Mesothelial cell of epicardium (in vitro differentiated cells): ENCODE data around the gene ITIH1. TPM values are rescaled to one million over a fixed set of nuclear protein-coding genes. Genes with fewer than 3 reads are reported as not detected.

ENCODE experiments used
- DNase-seq, 2 experiments: peaks; one replicate each; pipeline ENCODE4 v3.0.0; 2021; ENCODE audit warnings: low spot score in 2 of 2; ENCODE audit not compliant: unreplicated experiment in 2 of 2
- H3K27ac Mint-ChIP-seq: 2 replicates; pipeline ENCODE4 v1.8.0; 2021; ENCODE audit warnings: mixed read lengths
- H3K27me3 Mint-ChIP-seq: 2 replicates; pipeline ENCODE4 v1.8.0; 2021; ENCODE audit warnings: low read depth, mixed read lengths
- H3K36me3 Mint-ChIP-seq: 2 replicates; pipeline ENCODE4 v1.8.0; 2021; ENCODE audit warnings: mixed read lengths
- H3K4me1 Mint-ChIP-seq: 2 replicates; pipeline ENCODE4 v1.8.0; 2021; ENCODE audit warnings: mixed read lengths
- H3K4me3 Mint-ChIP-seq: 2 replicates; pipeline ENCODE4 v1.8.0; 2021; ENCODE audit warnings: mild to moderate bottlenecking, moderate library complexity, mixed read lengths
- H3K9me3 Mint-ChIP-seq: 2 replicates; pipeline ENCODE4 v1.8.0; 2021; ENCODE audit warnings: mixed read lengths
- total RNA-seq: library from RNA; stranded (reverse); gene quantifications from 3 replicates; pipeline ENCODE4 v1.2.1, GENCODE V29; 2021
- TF ChIP-seq, protein P1 (sequence below): fragments of 200-600 bp; sonication (generic); IDR thresholded peaks from one replicate; pipeline ENCODE4 v1.5.0; 2021; ENCODE audit warnings: antibody characterized with exemption; ENCODE audit not compliant: unreplicated experiment

The ITIH1 gene
- total RNA-seq, 1 donor from 2014 or later: not detected

DNA sequence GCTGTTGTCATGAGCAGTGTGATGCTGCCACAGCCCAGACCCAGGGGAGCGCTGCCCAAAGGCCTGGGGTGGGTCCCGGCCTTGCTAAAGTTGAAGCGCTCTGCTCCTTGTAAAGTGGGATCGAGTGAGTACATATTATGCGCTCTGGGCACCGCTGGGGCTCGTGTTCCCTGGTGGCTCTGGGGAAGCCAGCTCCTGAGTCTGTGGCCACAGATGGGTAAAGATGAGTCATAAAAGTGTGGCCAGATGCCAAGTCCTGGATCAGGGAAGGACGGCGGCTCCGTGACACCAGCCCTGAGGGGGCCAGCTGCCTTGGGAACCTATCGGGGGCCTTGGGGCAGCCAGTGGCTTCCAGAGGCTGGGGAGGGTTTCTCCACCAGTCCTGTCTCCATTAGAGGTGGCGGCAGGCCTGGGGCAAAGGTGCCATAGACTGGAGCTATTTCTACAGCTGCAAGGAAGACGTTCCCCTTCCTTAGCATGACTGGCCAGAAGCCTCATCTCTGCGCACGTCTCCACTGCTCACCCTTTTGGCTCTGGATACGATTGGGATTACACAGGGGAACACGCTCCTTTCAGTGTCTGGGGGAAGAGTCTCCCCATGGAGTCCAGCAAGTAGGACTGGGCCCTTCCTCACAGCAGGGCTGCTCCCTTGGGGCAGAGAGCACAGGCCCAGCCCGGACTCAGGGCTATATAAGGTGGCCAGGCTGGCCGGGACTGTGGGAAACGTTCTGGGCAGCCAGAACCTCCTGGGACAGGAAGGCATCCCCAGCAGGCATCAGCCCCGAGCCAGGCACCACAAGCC lies 54.3 kb downstream of the ITIH1 start:
- no peak for DNase-seq
- no peaks in the 10 kb centered on the region for H3K27me3 Mint-ChIP-seq
- H3K36me3 Mint-ChIP-seq: no peaks in the 10 kb centered on the region
- H3K4me1 Mint-ChIP-seq: peaks cover 2% of the 10 kb centered on the region
- H3K4me3 Mint-ChIP-seq: no peak overlapping the region
- no peak overlapping the region for H3K27ac Mint-ChIP-seq
- H3K9me3 Mint-ChIP-seq: no peaks in the 10 kb centered on the region
- TF ChIP-seq, protein P1, sequence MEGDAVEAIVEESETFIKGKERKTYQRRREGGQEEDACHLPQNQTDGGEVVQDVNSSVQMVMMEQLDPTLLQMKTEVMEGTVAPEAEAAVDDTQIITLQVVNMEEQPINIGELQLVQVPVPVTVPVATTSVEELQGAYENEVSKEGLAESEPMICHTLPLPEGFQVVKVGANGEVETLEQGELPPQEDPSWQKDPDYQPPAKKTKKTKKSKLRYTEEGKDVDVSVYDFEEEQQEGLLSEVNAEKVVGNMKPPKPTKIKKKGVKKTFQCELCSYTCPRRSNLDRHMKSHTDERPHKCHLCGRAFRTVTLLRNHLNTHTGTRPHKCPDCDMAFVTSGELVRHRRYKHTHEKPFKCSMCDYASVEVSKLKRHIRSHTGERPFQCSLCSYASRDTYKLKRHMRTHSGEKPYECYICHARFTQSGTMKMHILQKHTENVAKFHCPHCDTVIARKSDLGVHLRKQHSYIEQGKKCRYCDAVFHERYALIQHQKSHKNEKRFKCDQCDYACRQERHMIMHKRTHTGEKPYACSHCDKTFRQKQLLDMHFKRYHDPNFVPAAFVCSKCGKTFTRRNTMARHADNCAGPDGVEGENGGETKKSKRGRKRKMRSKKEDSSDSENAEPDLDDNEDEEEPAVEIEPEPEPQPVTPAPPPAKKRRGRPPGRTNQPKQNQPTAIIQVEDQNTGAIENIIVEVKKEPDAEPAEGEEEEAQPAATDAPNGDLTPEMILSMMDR: no peak

DNA sequence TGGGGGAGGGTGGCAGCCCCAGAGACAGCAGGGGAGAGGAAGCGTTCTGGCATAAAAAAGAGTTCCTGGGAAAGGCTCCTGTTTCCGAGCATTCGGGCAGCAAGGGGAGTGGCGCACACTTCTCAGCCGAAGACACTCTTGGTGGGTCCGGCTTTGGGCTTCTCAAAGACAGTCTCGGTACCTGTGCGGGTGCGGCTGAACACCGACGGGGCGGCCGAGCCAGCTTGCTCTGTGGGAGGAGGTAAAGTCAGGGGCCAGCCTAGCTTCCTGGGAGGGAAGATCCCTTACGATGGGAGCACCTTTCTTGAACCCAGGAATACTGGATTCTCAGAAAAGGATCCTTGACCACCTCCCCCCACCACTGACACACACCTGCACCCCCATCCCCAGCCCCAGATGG lies 55.8 kb downstream of the ITIH1 start:
- Mint-ChIP-seq H3K4me1 (peaks cover 2% of the 10 kb centered on the region), H3K27me3 (no peaks in the 10 kb centered on the region)

DNA sequence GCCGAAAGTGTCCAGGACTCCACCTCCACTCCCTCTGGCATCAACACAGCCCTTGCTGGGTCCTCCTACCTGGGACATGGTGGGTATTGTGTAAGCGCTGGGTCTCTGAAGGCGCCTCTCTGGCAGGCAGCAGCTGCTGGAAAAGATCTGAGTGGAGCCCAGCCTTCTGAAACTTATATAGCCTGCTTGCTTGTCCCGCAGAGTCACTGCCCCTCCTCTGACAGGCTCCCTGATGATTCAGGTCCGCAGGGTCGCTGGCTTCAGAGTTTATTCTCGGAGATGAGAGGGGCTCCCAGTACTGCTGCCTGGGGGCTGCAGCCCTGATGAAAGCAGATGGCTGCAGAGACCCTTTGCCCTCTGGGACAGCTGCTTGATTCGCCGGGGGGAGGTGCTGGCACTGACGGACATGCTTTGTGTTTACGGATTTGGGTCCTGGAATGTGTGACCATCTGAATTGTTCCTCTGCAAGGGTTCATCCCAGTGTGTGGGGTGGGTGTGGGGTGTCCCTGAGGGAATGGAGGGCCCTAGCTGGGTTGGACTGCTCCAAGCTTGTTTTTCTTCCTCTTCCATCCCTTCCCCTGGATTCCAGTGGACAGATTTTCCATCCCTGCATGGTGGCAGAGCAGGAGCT lies 57.6 kb downstream of the ITIH1 start, which contains the start of gene MUSTN1:
TSS of gene MUSTN1 (minus strand) at position 149 of the 631 bp plus-strand sequence. CDS start at position 78, 71 bp downstream.
- peaks cover under 1% of the 10 kb centered on the region for H3K36me3 Mint-ChIP-seq
- H3K4me1 Mint-ChIP-seq: peaks cover 2% of the 10 kb centered on the region
- no peaks in the 10 kb centered on the region for H3K27me3 Mint-ChIP-seq
- no peak within 1 kb of the TSS for H3K4me3 Mint-ChIP-seq
- H3K27ac Mint-ChIP-seq: no peak within 1 kb of the TSS
- no peak for DNase-seq
- H3K9me3 Mint-ChIP-seq: no peaks in the 10 kb centered on the region
- TF ChIP-seq, protein P1: no peak

More for the DNA sequence above, 55.8 kb downstream of the ITIH1 start:
- TF ChIP-seq, protein P1: no peak
- no peak overlapping the region for H3K27ac Mint-ChIP-seq
- no peak overlapping the region for H3K4me3 Mint-ChIP-seq
- DNase-seq: no peak
- no peaks in the 10 kb centered on the region for H3K36me3 Mint-ChIP-seq
- no peaks in the 10 kb centered on the region for H3K9me3 Mint-ChIP-seq

DNA sequence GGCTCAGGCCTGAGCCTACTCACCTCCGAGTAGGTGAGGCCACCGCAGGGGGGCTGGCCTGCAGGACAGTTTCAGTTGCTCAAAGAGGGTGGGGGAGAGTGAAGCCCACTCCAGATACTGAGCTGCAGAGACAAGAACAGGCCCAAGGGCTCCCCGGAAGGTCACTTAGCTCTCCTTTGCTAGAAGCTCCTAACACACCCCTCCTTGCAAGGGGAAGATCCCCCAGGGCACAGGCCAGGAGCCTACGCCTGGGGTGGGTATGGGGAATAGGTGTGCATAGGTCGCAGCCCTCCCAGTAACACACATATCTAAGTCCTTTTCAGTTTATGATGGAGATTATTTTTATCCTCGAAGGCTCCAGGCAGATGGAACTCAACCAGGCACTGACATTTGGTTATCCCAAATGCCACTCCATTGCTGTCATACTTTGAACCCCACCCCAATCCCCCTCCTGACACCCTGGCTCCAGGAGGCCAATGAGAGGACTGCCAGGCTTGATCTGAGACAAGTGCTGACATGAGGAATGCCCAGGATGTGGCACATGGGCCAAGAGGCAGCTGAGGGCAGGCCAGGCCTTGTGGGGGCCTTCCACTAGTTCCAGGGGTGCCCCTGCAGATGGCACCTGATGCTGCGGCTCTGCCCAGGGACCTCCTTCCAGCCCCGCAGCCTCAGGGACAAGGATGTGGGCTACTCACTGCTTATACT lies 58.5 kb downstream of the ITIH1 start:
- DNase-seq: no peak
- Mint-ChIP-seq H3K36me3 (peaks cover 5% of the 10 kb centered on the region), H3K9me3 (no peaks in the 10 kb centered on the region), H3K4me3 (no peak overlapping the region), H3K27ac (no peak overlapping the region), H3K4me1 (peaks cover 2% of the 10 kb centered on the region), H3K27me3 (no peaks in the 10 kb centered on the region)
- TF ChIP-seq, protein P1: no peak

DNA sequence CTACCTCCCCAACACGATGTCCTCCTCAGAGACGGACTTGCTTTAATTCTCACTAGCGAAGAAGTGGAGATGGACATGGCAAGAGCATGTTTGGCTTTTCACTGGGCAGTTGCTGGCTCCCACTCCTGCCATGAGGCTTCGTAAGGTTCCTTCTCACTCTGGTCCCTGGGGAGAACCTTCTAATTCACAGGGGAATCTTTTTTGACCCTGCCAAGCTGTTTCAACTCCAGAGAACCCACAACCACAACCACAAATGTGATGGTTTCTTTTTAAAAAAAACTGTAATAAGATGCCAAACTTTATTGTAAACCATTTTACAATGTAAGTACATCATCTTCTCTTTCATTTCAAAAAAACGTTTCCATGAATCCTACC lies 59.1 kb downstream of the ITIH1 start:
- peaks cover 5% of the 10 kb centered on the region for H3K36me3 Mint-ChIP-seq

More for the DNA sequence above, 59.1 kb downstream of the ITIH1 start:
- no peak for DNase-seq
- TF ChIP-seq, protein P1: no peak
- Mint-ChIP-seq H3K4me3 (no peak overlapping the region), H3K27ac (no peak overlapping the region), H3K27me3 (no peaks in the 10 kb centered on the region), H3K4me1 (peaks cover under 1% of the 10 kb centered on the region), H3K9me3 (no peaks in the 10 kb centered on the region)
